Measurements from ENCODE around the gene ADAMTS1.

Gene ADAMTS1

DNA sequence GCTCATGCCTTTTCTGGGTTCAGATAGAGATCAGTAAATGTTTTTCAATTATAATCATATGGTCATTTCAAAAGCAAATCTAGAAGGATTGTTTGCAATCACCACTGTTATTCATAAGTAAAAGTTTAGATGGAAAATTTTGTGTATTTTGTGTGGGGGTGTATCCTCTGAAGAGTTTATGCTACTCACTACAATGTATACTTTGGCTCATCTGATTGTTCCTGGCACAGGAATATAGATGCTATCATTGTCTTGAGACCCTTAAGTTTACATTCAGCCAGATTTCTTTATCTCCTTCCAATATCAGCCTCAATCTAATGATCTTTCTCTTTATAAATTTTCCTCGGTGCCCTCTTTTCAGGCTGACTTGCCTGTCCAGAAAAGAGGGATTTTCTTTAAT lies 33.0 kb downstream of the ADAMTS1 start:
- DNase-seq = no peak

DNA sequence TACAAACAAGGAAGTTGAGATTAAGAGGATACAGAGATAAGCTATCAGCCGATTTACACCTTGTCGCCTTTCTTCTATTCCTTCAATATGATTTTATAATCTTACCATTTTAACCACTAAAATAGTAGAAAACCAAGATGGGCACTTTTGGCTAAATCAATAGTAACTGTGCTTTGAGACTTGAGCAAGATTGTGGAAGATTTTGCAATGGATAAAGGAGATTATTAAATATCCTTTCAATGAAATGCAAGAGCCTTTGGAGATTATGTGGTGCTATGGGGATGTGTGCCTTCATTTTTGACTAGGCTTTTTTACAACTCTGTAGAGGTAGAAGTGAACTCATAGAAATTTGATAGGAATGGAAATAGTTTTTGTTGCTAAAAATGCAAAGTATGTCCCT lies 33.7 kb downstream of the ADAMTS1 start:
- no peak for DNase-seq

DNA sequence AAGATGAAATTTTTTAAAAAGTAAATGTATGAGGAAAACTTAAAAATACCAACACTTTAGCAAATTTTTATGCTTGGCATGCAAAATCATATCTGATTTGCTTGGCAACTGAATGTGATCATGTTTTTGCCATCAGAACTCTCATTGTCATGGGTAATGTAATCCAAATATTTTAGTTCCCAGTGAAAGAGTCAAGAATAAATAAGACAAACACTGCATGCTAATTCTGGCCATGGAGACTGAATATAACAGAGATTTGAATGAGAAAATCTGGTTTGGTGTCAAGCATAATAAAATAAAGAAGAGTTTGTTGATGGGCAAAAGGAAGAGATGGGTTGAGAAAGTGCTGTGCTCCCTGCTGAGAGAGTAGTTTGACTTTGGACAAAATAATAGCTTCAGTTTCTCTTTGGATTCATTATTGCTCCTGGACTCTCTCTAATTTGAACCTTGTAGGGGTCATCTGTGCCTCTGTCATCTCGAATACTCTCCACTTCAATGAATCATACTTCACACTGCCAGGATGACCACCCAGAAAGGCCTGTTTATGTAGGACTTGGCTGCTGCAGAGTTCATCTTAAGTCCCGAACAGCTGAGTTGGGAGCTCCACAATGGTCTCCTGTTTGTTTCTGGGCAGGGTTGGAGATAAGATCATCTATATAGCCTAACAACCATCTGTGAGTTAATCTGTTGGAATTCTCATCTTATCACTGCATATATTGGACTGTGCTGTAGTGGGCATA lies 34.4 kb downstream of the ADAMTS1 start:
- peak; percentile 36 for DNase-seq

DNA sequence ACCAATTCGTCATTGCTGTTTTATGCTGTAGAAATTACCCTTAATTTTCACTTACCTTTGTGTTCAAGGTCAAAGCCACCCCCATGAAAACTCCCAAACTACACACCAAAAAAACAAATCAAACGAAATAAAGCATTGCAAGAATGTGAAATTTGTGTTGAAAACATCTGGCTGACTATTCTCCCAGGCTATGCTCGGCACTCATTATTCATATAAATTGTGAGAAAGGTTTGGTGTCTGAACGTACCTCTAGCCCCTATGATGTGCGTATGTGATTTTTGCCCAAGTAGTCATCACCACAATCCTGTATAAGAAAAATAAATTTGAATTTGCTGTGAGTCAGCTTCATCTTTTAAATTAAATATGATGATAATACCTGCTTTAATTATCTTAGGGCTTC lies 34.9 kb downstream of the ADAMTS1 start:
- DNase-seq = no peak

DNA sequence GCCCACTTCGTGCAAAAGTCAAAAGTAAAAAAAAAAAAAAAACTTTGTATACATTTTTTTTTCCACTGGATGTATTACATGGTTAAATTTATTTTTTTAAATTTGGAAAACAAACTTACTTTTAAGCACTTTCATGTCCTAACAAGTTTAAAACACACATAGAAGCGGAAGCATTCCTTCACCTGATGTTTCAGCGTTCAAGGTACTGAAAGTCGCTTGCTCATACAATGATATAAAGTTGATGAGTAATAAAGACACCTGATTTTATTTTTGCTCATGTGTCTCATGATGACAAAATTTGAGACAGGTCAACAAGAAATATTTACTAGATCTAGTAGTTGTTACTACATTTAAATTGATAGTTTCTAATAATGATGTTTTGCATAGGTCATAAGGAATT lies 35.5 kb downstream of the ADAMTS1 start:
- no peak for DNase-seq

DNA sequence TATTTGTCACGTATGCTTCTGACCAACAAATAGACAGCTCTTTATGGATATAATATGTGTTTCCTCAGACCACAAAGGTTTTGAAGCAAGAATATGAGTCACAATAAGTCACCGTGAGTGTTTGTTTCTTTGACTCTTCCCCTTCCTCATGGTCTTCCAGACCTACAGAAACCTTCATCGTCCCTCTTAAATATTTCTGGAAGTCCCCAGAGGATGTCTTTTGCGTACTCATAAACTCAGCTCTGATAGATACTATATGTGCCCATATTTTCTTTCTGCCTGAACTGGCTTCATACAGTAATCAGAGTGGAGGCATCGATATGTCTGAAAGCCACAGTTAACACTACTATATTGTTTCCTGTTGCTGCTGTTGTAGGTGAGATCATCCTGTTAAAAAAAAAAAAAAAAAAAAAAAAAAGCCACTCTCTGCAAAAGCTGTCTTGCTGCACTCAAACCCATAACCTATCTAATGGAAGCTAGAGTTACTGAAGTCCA lies 38.4 kb downstream of the ADAMTS1 start:
- DNase-seq = peak; percentile 42

DNA sequence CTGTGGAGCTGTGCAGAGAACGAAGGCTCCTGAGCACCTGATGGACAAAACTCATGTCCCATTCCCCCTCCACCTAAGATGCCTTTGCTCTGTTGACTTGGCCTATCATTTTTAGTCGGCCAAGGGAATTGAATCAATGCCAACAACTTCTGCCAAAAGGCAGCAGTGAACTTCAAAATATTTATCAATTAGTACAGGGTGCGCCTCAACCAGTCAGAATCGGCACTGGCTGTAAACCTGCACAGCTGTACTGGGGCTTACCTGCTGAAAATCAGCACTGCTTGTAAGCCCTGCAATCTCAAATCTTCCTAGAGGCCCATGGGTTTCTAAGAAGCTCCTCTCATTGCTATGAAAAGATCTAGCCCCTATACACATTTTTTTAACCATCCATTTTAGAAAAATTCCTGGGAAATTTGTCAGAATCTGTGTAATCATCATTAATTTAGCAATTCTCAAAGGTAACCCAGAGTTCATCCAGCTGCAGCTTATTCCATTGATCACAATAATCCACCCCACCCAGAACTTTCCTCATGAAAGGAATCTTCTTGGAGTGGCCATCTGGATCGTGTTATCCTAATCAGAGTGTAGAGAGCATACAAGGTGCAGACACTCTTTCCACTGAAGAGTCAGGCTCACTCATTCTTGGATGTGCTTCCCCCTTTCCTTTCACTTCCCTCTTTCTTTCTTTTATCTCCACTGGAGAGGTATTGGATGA lies 40.2 kb downstream of the ADAMTS1 start:
- DNase-seq = no peak

DNA sequence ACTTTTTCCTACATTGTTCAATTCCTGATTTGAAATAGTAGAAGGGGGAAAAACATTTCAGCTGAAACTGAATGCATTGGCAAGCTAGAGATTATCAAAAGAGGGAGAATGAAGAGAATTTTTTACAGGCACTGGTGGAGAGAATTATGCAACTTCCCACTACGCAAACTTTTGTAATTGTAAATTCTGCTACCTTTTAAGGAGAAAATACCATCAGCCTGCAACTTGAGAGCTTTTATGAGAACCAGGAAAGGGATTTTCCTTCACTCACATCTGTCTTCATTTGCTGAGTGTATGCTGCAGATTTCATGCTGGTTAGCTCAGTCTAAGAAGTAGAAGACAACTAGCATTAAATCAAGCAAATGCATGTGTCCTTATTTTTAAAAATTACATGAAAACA lies 43.7 kb downstream of the ADAMTS1 start:
- peak; percentile 86 for DNase-seq

DNA sequence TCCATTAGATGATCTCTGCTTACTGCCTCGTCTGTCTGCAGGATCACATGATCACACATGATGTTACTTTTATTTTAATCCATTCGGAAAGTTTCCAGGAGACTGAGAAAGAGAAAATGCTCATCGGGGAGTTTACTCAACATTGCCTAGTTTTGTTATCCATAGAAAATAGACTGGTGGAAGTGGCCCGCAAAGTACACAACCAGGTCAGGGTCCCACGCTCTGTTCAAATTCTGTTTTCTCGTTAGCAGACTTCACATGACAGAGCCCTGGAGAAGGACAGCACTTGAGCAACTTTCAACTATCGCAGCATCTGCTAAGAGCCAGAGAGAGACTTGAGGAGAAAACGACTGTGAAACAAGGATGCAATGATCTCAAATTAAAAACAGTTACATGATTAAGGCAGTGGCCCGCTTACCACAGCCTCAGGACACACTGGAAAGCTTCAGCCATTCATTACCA lies 44.2 kb downstream of the ADAMTS1 start:
- peak; percentile 47 for DNase-seq

DNA sequence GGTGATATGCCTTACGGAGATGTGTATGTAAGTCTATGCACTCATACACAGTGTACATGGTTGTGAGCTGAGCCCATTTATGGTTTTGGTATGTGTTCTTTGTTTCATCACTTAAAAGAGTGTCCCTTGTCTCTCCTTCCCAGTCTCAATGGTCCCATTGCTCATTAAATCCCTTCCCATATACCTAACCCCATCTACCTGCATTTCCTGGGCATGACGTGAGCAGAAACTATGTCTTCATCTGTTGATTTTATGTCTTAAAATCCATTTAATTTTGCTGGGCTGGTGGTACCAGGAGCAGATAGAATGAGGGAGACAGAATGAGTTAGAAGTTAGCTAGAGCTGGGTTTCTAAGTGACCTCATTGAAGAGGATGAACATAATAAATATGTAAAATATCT lies 44.8 kb downstream of the ADAMTS1 start:
- no peak for DNase-seq

DNA sequence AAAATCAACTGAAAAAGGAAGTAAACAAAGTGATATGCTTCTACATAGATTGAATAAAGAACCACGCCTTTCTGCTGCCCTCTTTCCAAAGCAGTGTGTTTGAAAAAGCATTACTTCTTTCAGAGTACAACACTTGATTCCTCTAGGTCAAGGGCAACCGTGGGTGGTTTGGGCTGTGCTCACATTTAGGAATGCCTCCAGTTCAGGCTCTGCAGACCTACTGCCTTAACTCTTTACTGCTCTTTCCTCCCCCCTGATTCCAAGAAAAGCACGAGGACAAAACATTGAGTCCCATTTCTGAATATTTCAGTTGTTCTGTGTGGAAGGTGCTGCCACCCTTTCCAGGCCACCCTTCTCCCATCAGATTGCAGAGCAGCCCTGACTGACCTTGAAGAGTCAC lies 45.2 kb downstream of the ADAMTS1 start:
- DNase-seq = no peak

DNA sequence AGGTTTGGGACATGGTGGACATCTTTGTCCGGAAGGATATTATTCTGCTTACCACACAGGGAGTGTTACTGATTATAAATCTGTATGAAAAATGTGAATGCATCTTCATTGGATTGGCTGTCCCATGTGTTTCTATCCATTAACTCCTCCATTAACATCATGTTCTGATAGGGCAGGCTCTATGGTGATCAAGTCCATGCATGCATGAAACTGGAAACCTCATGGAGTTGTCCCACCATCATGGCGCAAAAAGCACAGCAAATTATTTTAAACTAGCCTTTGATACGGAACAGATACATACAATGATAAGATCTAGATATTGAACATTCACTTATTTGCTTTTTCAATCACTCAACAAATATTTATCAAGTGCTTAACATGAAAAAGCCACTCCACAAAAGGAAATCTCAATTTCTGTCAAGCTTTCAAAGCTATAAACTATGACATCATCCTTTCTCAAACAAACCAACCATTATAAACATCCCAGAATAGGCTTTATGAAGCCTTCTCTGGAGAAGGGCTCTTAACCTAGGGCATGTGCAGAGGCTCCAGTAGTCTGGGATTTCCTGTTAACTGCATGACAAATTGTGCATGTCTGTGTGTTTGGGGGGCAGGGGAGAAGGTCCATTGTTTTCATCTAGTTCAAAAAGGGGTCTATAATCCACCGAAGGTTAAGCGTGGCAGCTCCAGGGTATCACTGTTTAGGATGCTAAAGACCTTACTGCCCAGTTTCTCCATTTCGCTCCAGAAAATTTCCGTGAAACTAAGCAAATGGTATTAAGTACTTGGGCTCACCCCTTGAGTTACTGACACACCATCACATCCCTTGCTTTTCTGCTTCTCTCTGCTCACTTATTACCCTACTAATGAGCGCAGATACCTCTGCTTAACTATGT lies 46.1 kb downstream of the ADAMTS1 start:
- no peak for DNase-seq

DNA sequence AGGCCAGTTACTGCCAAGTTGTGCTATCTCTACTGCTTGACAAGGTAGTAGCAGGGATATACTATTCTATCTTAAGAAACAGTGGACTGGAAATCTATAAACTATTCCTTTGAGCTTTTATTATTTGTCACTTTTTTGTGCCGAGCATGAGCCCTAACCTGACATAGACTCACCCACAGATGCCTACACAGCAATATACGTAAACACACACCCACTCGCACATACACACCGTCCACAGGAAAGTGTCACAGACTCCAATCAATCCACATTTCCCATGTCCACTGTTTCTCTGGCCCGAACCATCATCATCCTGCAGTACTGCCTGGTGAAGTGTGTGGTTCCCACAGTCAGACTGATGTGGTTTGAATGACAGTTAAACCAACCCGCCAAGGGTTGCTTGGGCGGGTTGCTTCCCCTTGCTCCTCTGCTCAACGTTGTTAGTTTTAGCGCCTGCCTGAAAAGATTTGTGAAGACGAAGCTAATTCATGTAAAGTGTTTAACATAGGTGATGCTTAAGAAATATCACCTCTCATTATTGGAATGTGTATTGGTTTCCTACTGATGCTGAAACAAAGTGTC lies 47.2 kb downstream of the ADAMTS1 start:
- no peak for DNase-seq

DNA sequence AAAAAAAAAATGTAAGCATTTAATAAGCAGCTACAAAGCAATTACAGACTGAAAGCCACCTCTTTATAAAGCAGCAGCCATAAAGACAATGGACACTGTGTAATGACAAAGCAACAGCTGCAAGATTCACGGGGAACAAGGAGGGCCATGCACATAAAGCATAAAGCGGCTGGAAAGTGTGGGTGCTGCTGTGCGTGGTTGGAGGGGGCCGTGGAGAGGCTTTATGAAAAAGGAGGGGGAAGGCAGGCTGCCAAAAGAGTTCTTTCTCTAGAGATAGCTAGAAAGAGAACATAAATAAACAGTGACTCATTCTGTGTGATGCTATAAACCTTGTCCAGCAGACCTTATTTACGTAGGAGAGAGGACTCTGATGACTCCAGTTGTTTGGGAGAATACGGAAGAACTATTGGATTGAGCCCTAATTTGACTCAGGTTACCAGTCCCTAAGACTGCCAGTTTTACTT lies 49.3 kb downstream of the ADAMTS1 start:
- peak; percentile 88 for DNase-seq

DNA sequence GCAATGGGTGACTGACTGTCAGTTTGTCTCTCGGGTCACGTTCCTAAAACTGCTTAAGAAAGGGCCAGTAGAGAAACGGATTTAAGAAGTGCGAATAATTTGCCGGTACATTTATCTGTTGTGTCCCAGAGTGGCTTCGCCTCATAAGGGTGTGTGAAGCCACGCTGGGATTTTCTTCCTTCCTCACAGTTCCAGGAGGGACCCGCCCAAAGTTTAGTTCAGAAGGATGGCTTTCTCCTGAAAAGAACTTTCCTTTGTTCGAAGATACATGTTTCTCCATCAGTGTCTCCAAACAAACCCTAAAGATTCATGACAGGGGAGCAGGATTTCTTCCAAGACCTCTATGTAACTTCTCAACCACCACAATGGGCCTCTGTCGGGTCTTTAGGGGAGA lies 49.8 kb downstream of the ADAMTS1 start:
- DNase-seq = no peak

DNA sequence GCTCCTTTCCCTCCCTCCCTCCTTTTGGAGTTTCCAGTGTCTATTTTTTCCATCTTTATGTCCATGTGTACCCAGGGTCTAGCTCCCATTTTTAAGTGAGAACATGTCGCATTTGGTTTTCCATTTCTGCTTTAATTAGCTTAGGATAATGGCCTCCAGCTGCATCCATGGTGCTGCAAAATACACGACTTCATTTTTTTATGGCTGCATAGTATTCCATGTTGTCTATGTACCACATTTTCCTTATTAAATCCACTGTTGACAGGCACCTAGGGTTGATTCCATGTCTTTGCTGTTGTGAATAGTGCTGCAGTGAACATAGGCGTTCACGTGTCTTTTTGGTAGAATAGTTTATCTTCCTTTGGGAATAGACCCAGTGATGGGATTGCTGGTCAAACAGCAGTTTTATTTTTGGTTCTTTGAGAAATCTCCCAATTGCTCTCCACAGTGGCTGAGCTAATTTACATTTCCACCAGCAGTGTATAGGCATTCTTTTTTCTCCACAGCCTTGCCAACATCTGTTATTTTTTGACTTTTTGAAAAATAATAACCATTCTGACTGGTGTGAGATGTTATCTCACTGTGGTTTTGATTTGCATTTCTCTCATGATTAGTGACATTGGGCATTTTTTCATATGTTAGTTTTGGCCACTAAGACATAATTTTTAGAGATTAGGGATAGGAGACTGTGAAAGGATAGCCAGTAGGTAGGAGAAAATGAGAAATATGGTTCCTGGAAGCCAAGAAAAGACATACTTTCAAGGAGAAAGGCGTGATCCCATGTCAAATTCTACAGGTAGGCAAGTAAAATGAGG lies 50.4 kb downstream of the ADAMTS1 start:
- DNase-seq = no peak

DNA sequence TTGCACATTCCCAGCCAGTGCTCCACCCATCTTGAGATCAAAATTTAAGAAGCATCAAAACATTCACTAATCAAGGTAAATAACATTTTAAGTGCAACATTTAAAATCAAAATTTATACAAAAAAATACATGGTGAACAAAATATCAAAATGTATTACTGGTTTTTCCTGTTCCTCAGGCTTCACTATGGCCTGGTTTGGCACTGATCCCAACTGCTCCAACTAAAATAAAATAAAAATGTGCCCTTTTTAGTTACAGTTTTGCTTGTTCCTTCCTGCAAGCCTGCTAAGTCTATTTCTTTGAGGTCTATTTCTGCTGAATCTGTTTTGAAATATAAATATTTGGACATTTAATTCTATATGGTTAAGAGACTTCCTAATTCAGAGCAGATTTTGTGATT lies 54.9 kb downstream of the ADAMTS1 start:
- no peak for DNase-seq

DNA sequence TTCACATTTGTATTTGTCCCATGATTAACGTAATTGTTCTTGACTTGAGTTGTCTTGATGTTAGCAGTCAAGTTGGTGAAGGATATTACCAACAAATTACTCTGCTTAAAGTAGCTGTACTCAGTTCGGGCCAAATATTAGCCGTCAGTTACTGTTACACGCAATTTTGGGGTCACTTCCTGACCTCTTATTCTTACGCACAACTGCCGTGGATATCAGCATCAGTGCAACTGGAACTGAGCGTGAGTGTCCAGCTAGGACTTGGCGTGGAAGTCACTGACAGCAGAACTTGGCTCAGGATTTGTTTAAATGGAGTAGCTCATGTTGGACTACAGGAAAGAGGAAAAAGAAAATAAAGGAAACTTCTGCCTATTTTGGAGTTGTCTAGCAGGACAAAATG lies 56.4 kb downstream of the ADAMTS1 start:
- no peak for DNase-seq

Data from fibroblast of skin of back (primary cell).